Measurements from ENCODE around the gene GPHN.

GRCh38 chr14:66530526-66530925 lies 22.6 kb downstream of the GPHN start:
- TF ChIP-seq EZH2 (IDR thresholded peaks at IDR 0.05): no peak
- no peak for TF ChIP-seq POLR2AphosphoS5 (IDR thresholded peaks at IDR 0.05; ENCODE audit: borderline replicate concordance, low read depth, low read length)
- TF ChIP-seq FOXP2 (optimal IDR thresholded peaks at IDR 0.05; ENCODE audit: control extremely low read depth, extremely low read length, insufficient read depth): no peak
